ENCODE measurements around the gene DDC. TPM values are rescaled to one million over a fixed set of nuclear protein-coding genes. Genes with fewer than 3 reads are reported as not detected.

Gene DDC
- total RNA-seq, 4 donors from 2014 or later: 16.1 to 71.3 (median 42.5) TPM

DNA sequence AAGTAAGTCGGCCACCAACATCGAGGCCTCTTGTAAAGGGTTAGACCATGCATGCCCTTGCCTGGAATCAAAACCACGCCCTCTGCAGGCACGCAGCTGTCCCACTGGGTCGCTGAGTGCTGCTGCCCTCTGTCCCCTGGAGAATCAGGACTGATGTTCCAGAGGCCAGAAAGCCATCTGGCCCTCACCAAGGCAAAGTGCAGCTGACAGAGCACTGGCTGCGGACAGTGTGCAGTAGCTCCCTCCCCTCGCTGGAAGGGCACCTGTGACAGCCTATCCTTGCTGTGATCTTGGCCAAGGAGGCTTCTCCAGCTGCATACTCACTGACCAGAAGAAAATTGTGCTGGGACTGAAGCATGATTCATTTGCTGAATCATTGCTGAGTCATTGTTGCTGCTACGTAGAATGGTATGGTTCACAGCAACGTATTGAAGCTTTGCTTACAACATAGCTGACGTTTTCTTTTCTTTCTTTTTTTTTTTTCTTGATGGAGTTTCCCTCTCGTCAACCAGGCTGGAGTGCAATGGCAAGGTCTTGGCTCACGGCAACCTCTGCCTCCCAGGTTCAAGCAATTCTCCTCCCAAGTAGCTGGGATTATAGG is 30.4 kb downstream of the DDC start:
- peak overlapping the region; percentile 51 to 71 (median 65) for H3K27ac ChIP-seq

DNA sequence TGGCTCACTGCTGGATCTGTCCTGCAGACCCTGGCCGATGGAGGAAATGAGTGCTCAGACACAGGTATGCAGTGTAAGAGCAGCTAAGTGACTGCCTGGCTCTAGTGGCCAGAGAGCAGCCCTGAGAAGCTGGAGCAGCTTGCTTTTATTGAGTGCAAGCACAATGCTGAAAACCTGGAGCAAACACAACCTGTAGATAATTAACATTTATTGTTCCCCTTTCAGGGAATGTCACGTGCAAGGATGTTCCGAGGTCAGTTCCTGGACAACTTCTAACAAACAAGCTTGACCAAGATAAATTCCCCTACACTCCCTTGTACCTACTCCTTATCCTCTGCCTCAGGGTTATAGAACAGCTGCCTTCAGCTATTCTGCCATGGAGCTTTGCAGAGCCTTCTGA is 31.3 kb downstream of the DDC start:
- peak overlapping the region; percentile 51 to 71 (median 65) for H3K27ac ChIP-seq
- peak; percentile 46 for DNase-seq
- peaks cover 0 to 8% (median 4%) of the 10 kb centered on the region in 4 donors for H3K4me1 ChIP-seq
- TF ChIP-seq POLR2AphosphoS5 (IDR thresholded peaks at IDR 0.05) (no peak), EP300 (IDR thresholded peaks at IDR 0.05; ENCODE audit: low read depth) (no peak), POLR2A (IDR thresholded peaks at IDR 0.05) (no peak)
- TF ChIP-seq, protein P1, sequence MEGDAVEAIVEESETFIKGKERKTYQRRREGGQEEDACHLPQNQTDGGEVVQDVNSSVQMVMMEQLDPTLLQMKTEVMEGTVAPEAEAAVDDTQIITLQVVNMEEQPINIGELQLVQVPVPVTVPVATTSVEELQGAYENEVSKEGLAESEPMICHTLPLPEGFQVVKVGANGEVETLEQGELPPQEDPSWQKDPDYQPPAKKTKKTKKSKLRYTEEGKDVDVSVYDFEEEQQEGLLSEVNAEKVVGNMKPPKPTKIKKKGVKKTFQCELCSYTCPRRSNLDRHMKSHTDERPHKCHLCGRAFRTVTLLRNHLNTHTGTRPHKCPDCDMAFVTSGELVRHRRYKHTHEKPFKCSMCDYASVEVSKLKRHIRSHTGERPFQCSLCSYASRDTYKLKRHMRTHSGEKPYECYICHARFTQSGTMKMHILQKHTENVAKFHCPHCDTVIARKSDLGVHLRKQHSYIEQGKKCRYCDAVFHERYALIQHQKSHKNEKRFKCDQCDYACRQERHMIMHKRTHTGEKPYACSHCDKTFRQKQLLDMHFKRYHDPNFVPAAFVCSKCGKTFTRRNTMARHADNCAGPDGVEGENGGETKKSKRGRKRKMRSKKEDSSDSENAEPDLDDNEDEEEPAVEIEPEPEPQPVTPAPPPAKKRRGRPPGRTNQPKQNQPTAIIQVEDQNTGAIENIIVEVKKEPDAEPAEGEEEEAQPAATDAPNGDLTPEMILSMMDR (IDR thresholded peaks at IDR 0.05): no peak
- 28 to 56% methylated on average over 3 of the region's 3 CpGs for WGBS, 2 donors (ENCODE audit: low coverage in 1 of 2)
- no peaks in the 10 kb centered on the region for H3K9me3 ChIP-seq
- no peaks in the 10 kb centered on the region for H3K27me3 ChIP-seq
- H3K36me3 ChIP-seq: no peaks in the 10 kb centered on the region
- in situ Hi-C loops (cut with MboI; ENCODE audit: low pct_ligation_motif_present in 1 of 4, low pct_unique_long_range_greater_than_20kb in 1 of 4, low sequenced_read_pairs in 3 of 4) (no loop called here), intact Hi-C loops (cut with DNase I; ENCODE audit: low total_unique reads) (no loop called here)
- H3K4me3 ChIP-seq: no peak overlapping the region

More for the DNA sequence above, 30.4 kb downstream of the DDC start:
- in situ Hi-C loops (cut with MboI; ENCODE audit: low pct_ligation_motif_present in 1 of 4, low pct_unique_long_range_greater_than_20kb in 1 of 4, low sequenced_read_pairs in 3 of 4) (no loop called here), intact Hi-C loops (cut with DNase I; ENCODE audit: low total_unique reads) (no loop called here)
- Histone ChIP-seq H3K36me3 (no peaks in the 10 kb centered on the region), H3K4me3 (no peak overlapping the region), H3K4me1 (peaks cover 0 to 8% (median 4%) of the 10 kb centered on the region in 4 donors), H3K9me3 (no peaks in the 10 kb centered on the region), H3K27me3 (no peaks in the 10 kb centered on the region)
- WGBS, 2 donors (ENCODE audit: low coverage in 1 of 2): 62 to 68% methylated on average over 4 to 12 of the region's 12 CpGs
- TF ChIP-seq, protein P1 (IDR thresholded peaks at IDR 0.05): no peak
- TF ChIP-seq EP300 (IDR thresholded peaks at IDR 0.05; ENCODE audit: low read depth) (no peak), POLR2AphosphoS5 (IDR thresholded peaks at IDR 0.05) (peak in 1 of 3 donors; percentile 15), POLR2A (IDR thresholded peaks at IDR 0.05) (no peak)
- DNase-seq: no peak

DNA sequence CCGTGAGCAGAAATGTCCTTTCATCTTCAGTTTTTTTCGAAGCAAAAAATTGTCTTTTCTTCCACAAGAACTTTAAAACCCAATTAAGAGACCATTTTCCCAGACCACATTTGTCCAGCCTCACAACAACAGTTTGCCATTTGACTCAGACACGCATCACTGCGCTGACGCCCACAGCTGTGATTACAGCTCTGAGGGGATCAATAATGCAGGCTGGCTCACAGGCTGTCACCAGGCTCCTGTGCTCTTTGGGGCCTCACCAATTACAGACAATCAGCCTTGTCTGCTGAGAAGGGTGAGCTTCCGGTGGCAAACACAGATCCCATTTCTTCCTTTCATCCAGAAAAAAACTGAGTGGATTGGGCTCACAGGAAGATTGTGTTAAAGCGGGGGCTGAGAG is 33.3 kb downstream of the DDC start:
- TF ChIP-seq EP300 (IDR thresholded peaks at IDR 0.05; ENCODE audit: low read depth): no peak
- Histone ChIP-seq H3K27ac (no peak overlapping the region), H3K27me3 (no peaks in the 10 kb centered on the region), H3K4me3 (no peak overlapping the region), H3K9me3 (no peaks in the 10 kb centered on the region), H3K36me3 (peaks cover 0 to 3% (median 0%) of the 10 kb centered on the region in 4 donors), H3K4me1 (peaks cover 0 to 12% (median 4%) of the 10 kb centered on the region in 4 donors)
- no peak for DNase-seq
- 80 to 84% methylated on average over 4 to 7 of the region's 7 CpGs for WGBS, 2 donors (ENCODE audit: low coverage in 1 of 2)
- in situ Hi-C loops (cut with MboI; ENCODE audit: low pct_ligation_motif_present in 1 of 4, low pct_unique_long_range_greater_than_20kb in 1 of 4, low sequenced_read_pairs in 3 of 4): no loop called here
- intact Hi-C loops (cut with DNase I; ENCODE audit: low total_unique reads): no loop called here

DNA sequence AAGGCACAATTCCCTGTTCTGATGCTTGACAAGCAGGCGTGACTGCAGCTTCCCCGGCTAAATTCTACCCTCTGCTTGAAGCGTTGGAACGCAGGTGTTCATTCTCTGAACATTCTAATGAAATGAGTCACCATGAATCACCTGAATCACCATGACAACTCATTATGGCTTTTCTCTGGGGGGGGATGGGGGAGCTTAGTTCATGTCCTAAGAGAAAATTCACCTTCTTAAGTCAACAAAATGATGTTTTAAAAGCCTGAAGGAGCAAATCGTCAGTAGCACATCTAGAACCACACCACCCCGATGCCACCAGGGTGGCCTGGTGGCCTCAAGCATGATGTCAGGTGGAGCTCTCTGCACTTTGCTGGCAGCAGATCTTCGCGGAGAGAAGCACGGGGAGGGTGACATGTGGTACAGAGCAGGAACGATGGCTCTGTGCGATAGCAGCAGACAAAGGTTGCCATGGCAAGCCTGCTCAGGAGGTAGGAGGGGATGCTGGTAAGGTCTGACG is 33.7 kb downstream of the DDC start:
- Histone ChIP-seq H3K4me3 (no peak overlapping the region), H3K27me3 (no peaks in the 10 kb centered on the region), H3K4me1 (peaks cover 0 to 12% (median 4%) of the 10 kb centered on the region in 4 donors), H3K9me3 (no peaks in the 10 kb centered on the region), H3K36me3 (peaks cover 0 to 3% (median 0%) of the 10 kb centered on the region in 4 donors), H3K27ac (no peak overlapping the region)
- no peak for TF ChIP-seq EP300 (IDR thresholded peaks at IDR 0.05; ENCODE audit: low read depth)
- TF ChIP-seq, protein P1 (IDR thresholded peaks at IDR 0.05): no peak
- no peak for TF ChIP-seq POLR2A (IDR thresholded peaks at IDR 0.05)
- TF ChIP-seq POLR2AphosphoS5 (IDR thresholded peaks at IDR 0.05): no peak
- intact Hi-C loops (cut with DNase I; ENCODE audit: low total_unique reads): no loop called here
- 57 to 80% methylated on average over 1 to 12 of the region's 12 CpGs for WGBS, 2 donors (ENCODE audit: low coverage in 1 of 2)
- in situ Hi-C loops (cut with MboI; ENCODE audit: low pct_ligation_motif_present in 1 of 4, low pct_unique_long_range_greater_than_20kb in 1 of 4, low sequenced_read_pairs in 3 of 4): no loop called here
- no peak for DNase-seq
